ENCODE measurements around the gene SLAMF1.

GRCh38 chr1:160623862-160624261 is 23.0 kb downstream of the SLAMF1 start:
- TF ChIP-seq CTCF (IDR thresholded peaks at IDR 0.05; ENCODE audit: low read depth, low read length), result no peak
- TF ChIP-seq MYC (IDR thresholded peaks at IDR 0.05; ENCODE audit: low read depth, low read length), result no peak
- no peak for TF ChIP-seq MAX (IDR thresholded peaks at IDR 0.05; ENCODE audit: low read depth, low read length)
- TF ChIP-seq POLR2A (IDR thresholded peaks at IDR 0.05; ENCODE audit: extremely low read depth, insufficient read length), result no peak
